GM19467 (cell line): ENCODE data around the gene EDNRB.
A peak's percentile ranks its signal among the peaks of the same experiment; 100 is the strongest.
"Not testable (repeated sequence)": the region's sequence is repeated elsewhere in the genome, so short reads cannot be mapped to it uniquely, and the experiment has no call there.

Experiments
- ATAC-seq: cut with Tn5 transposase; IDR thresholded peaks from one replicate; pipeline ENCODE4 v1.9.1; 2021; ENCODE audit warnings: mild to moderate bottlenecking, moderate library complexity; ENCODE audit not compliant: unreplicated experiment

EDNRB gene

GRCh38 chr13:77918391-77919245 lies at the start of gene EDNRB:
EDNRB (minus strand) TSS chr13:77918831; CDS start chr13:77918573, 258 bp downstream.
- ATAC-seq = no peak

- no peak for ATAC-seq
Observed at GRCh38 chr13:77966671-77967070, 48.0 kb upstream of the EDNRB start.

GRCh38 chr13:77952737-77953136 lies 34.1 kb upstream of the EDNRB start:
- no peak for ATAC-seq

GRCh38 chr13:77952276-77952675 lies 33.6 kb upstream of the EDNRB start:
- ATAC-seq = no peak

- no peak for ATAC-seq
Observed at GRCh38 chr13:77946522-77946921, 27.9 kb upstream of the EDNRB start.

- not testable (repeated sequence) for ATAC-seq
Observed at GRCh38 chr13:77935063-77935462, 16.4 kb upstream of the EDNRB start.

- ATAC-seq = peak; percentile 92
Observed at GRCh38 chr13:77930430-77930829, 11.8 kb upstream of the EDNRB start.

- peak; percentile 70 for ATAC-seq
Observed at GRCh38 chr13:77928909-77929308, 10.3 kb upstream of the EDNRB start.

GRCh38 chr13:77925616-77926015 lies 7.0 kb upstream of the EDNRB start:
- ATAC-seq = no peak

GRCh38 chr13:77919921-77920294 lies 1.3 kb upstream of the EDNRB start:
- ATAC-seq = no peak

- no peak for ATAC-seq
Observed at GRCh38 chr13:77919246-77919920, 752 bp upstream of the EDNRB start.

GRCh38 chr13:77916488-77916887 lies 2.1 kb downstream of the EDNRB start:
- no peak for ATAC-seq

GRCh38 chr13:77915686-77916085 lies 2.9 kb downstream of the EDNRB start:
- ATAC-seq = no peak

GRCh38 chr13:77913003-77913402 lies 5.6 kb downstream of the EDNRB start:
- no peak for ATAC-seq

- no peak for ATAC-seq
Observed at GRCh38 chr13:77911751-77912150, 6.9 kb downstream of the EDNRB start.

- ATAC-seq = no peak
Observed at GRCh38 chr13:77909827-77910226, 8.8 kb downstream of the EDNRB start.

GRCh38 chr13:77908531-77908930 lies 10.1 kb downstream of the EDNRB start:
- no peak for ATAC-seq

GRCh38 chr13:77907666-77908341 lies 10.8 kb downstream of the EDNRB start:
- ATAC-seq = no peak

GRCh38 chr13:77904031-77904430 lies 14.6 kb downstream of the EDNRB start:
- ATAC-seq = no peak

GRCh38 chr13:77903435-77903834 lies 15.2 kb downstream of the EDNRB start:
- ATAC-seq = no peak

- no peak for ATAC-seq
Observed at GRCh38 chr13:77902319-77902963, 16.2 kb downstream of the EDNRB start.
